HepG2 (cell line): Measurements from ENCODE around the gene TPI1. TPM values are rescaled to one million over a fixed set of nuclear protein-coding genes. Genes with fewer than 3 reads are reported as not detected.

ENCODE experiments used
- ATAC-seq: fragments of 200-7000 bp; cut with Tn5 transposase; 3 replicates; pipeline ENCODE4 v1.9.1; 2020; ENCODE audit warnings: mild to moderate bottlenecking, moderate library complexity
- BruUV-seq: library from RNA; stranded (reverse); fragments of 400-500 nt; replicated peaks from 2 replicates; lab custom pipeline; 2021; lab: Mats Ljungman, UMichigan
- CTCF ChIA-PET: fragments of 300-600 bp; formaldehyde crosslinking; extraction: SDS; loops from one replicate; lab custom pipeline; 2021; ENCODE audit warnings: low total read pairs, inconsistent platforms, low intra/inter-chr PET ratio; lab: Yijun Ruan, JAX
- POLR2A ChIA-PET: fragments of 350-600 bp; sonication (Branson Sonifier 250); formaldehyde crosslinking; loops from one replicate; lab custom pipeline; 2020; ENCODE audit warnings: antibody characterized with exemption, inconsistent platforms; lab: Yijun Ruan, JAX
- DNase-seq: peaks from one replicate; pipeline ENCODE4 v3.0.0-alpha.2; 2015; ENCODE audit warnings: low spot score
- FAIRE-seq: peaks from 3 replicates; lab custom pipeline; 2011; peaks lifted over from hg19 to GRCh38; lab: Jason Lieb, UNC
- H2AFZ ChIP-seq: one replicate; pipeline ENCODE4 v1.6.1; 2011; ENCODE audit warnings: low read length, inconsistent platforms
- H3K27ac ChIP-seq: fragments of 300-600 bp; 3 replicates; pipeline ENCODE4 v1.8.0; 2011; ENCODE audit warnings: mixed run types, mild to moderate bottlenecking, mixed read lengths, low read length, inconsistent platforms; ENCODE audit not compliant: insufficient read depth; ENCODE audit errors: extremely low read length
- H3K27me3 ChIP-seq, 2 experiments: fragments of 200-600 bp in 1 of 2; 2 replicates in 1 of 2; 3 replicates in 1 of 2; pipeline versions ENCODE4 v1.6.0 to v1.8.0; 2011; ENCODE audit warnings: low read length in 2 of 2, mild to moderate bottlenecking in 2 of 2, moderate library complexity in 2 of 2, inconsistent platforms in 1 of 2; ENCODE audit not compliant: insufficient read depth in 2 of 2, control insufficient read depth in 1 of 2
- H3K36me3 ChIP-seq, 2 experiments: fragments of 200-600 bp in 1 of 2; replicated peaks in 1 of 2; 2 replicates in 1 of 2; 3 replicates in 1 of 2; pipeline versions ENCODE4 v1.5.1 to v1.8.0; 2011; ENCODE audit warnings: low read length in 2 of 2, inconsistent platforms in 1 of 2; ENCODE audit not compliant: insufficient read depth in 2 of 2, control insufficient read depth in 1 of 2
- H3K4me1 ChIP-seq: 2 replicates; pipeline ENCODE4 v1.5.1; 2012; ENCODE audit warnings: low read length, inconsistent platforms; ENCODE audit not compliant: insufficient read depth
- H3K4me2 ChIP-seq: 2 replicates; pipeline ENCODE4 v1.6.0; 2011; ENCODE audit warnings: low read depth, low read length, inconsistent platforms
- H3K4me3 ChIP-seq, 3 experiments: fragments of 200-600 bp in 1 of 3; sonication (generic), shearing (Covaris generic) in 1 of 3; replicated peaks in 1 of 3; 2 replicates each; pipeline ENCODE4 v1.5.1; 2011 to 2016; ENCODE audit warnings: low read length in 3 of 3, inconsistent platforms in 2 of 3, low read depth in 2 of 3, mild to moderate bottlenecking in 2 of 3, control low read depth in 1 of 3, mixed read lengths in 1 of 3; ENCODE audit not compliant: insufficient read depth in 1 of 3
- H3K79me2 ChIP-seq: one replicate; pipeline ENCODE4 v1.6.1; 2011; ENCODE audit warnings: low read length, inconsistent platforms; ENCODE audit not compliant: insufficient read depth
- H3K9ac ChIP-seq: 2 replicates; pipeline ENCODE4 v1.6.0; 2011; ENCODE audit warnings: mild to moderate bottlenecking, low read depth, low read length, inconsistent platforms; ENCODE audit not compliant: insufficient read depth
- H3K9me3 ChIP-seq: 2 replicates; pipeline ENCODE4 v1.5.1; 2012; ENCODE audit warnings: mild to moderate bottlenecking, low read length
- H4K20me1 ChIP-seq: 2 replicates; pipeline ENCODE4 v1.6.0; 2011; ENCODE audit warnings: inconsistent platforms, mild to moderate bottlenecking, low read length, moderate library complexity; ENCODE audit not compliant: insufficient read depth
- AGO1 ChIP-seq: fragments of 200-400 bp; formaldehyde crosslinking; IDR thresholded peaks from 2 replicates; pipeline ENCODE4 v1.6.1; 2017; ENCODE audit warnings: mild to moderate bottlenecking, low read depth, low read length, moderate library complexity; ENCODE audit not compliant: poor library complexity, severe bottlenecking
- CAMTA2 ChIP-seq: sonication (generic); formaldehyde crosslinking; IDR thresholded peaks from 2 replicates; pipeline ENCODE4 v1.4.0; 2020; ENCODE audit warnings: mild to moderate bottlenecking, missing genetic modification reagents, borderline replicate concordance
- GABPA ChIP-seq, 2 experiments: IDR thresholded peaks; 2 replicates each; pipeline ENCODE4 v1.6.1; 2011 to 2016; ENCODE audit warnings: low read depth in 2 of 2, low read length in 1 of 2, missing biosample characterization in 1 of 2, missing genetic modification characterization in 1 of 2
- KDM1A ChIP-seq: IDR thresholded peaks from 2 replicates; pipeline ENCODE4 v1.6.1; 2016; ENCODE audit warnings: missing compliant biosample characterization
- MIER2 ChIP-seq: IDR thresholded peaks from 2 replicates; pipeline ENCODE4 v1.6.1; 2016; ENCODE audit warnings: missing biosample characterization, missing genetic modification reagents
- MTF1 ChIP-seq: sonication (generic); formaldehyde crosslinking; IDR thresholded peaks from 2 replicates; pipeline ENCODE4 v1.5.0; 2020; ENCODE audit warnings: missing genetic modification reagents
- NPAS2 ChIP-seq: sonication (generic); formaldehyde crosslinking; IDR thresholded peaks from 2 replicates; pipeline ENCODE4 v1.8.0; 2022; ENCODE audit warnings: mild to moderate bottlenecking, missing genetic modification reagents, borderline replicate concordance
- ONECUT2 ChIP-seq: sonication (generic); formaldehyde crosslinking; IDR thresholded peaks from 2 replicates; pipeline ENCODE4 v1.4.0; 2020; ENCODE audit warnings: missing genetic modification reagents
- POLR2A ChIP-seq, 2 experiments: IDR thresholded peaks; 2 replicates each; pipeline ENCODE4 v1.6.1; 2011; ENCODE audit warnings: low read depth in 2 of 2, low read length in 2 of 2, mild to moderate bottlenecking in 1 of 2, moderate library complexity in 1 of 2; ENCODE audit not compliant: insufficient read depth in 1 of 2
- TIGD3 ChIP-seq: sonication (generic); formaldehyde crosslinking; IDR thresholded peaks from 2 replicates; pipeline ENCODE4 v1.5.1; 2020; ENCODE audit warnings: mild to moderate bottlenecking, missing genetic modification reagents, borderline replicate concordance
- ZNF12 ChIP-seq: sonication (generic); formaldehyde crosslinking; IDR thresholded peaks from 2 replicates; pipeline ENCODE4 v1.5.0; 2020; ENCODE audit warnings: missing genetic modification reagents
- ZNF251 ChIP-seq: sonication (generic); formaldehyde crosslinking; IDR thresholded peaks from 2 replicates; pipeline ENCODE4 v1.9.0; 2021; ENCODE audit warnings: mild to moderate bottlenecking, missing genetic modification reagents
- ZNF567 ChIP-seq: sonication (generic); formaldehyde crosslinking; IDR thresholded peaks from 2 replicates; pipeline ENCODE4 v1.8.1; 2023; ENCODE audit warnings: mild to moderate bottlenecking, missing genetic modification reagents, borderline replicate concordance
- ZNF646 ChIP-seq: sonication (generic); formaldehyde crosslinking; IDR thresholded peaks from 2 replicates; pipeline ENCODE4 v1.9.0; 2021; ENCODE audit warnings: mild to moderate bottlenecking, missing genetic modification reagents
- WGBS: methylation state at CpG from one replicate; pipeline ENCODE4 v1.1.6; 2017; ENCODE audit warnings: low lambda C conversion rate; 5-methylcytosine and 5-hydroxymethylcytosine counted together
- in situ Hi-C: cut with HindIII; loops from 2 replicates; pipeline ENCODE4 v1.10.0; 2017; ENCODE audit warnings: low pct_unique_long_range_greater_than_20kb; ENCODE audit not compliant: extremely low pct_ligation_motif_present
- intact Hi-C: fragments of 100-400 bp; cut with micrococcal nuclease; formaldehyde crosslinking; loops from one replicate; pipeline ENCODE4 v1.10.0; 2022; ENCODE audit not compliant: unreplicated experiment
- polyA plus RNA-seq, 8 experiments: library from polyadenylated mRNA; depleted of rRNA in 3 of 8; stranded (reverse) in 7 of 8; unstranded in 1 of 8; fragments of >200 nt; fragmentation: Illumina TruSeq in 4 of 8; extraction: Trizol in 4 of 8; gene quantifications; 2 replicates each; pipeline versions ENCODE4 v1.2.1 to v1.2.3, GENCODE V29; 2011 to 2016; ENCODE audit warnings: low read depth in 4 of 8, missing spikeins in 1 of 8, mixed read lengths in 1 of 8; ENCODE audit not compliant: insufficient read depth in 1 of 8
- total RNA-seq, 5 experiments: library from RNA; depleted of rRNA; stranded (reverse); fragments of >200 nt; fragmentation: Illumina TruSeq; extraction: Trizol; gene quantifications; 2 replicates each; pipeline ENCODE4 v1.2.3, GENCODE V29; 2016; ENCODE audit warnings: low read depth in 1 of 5

Gene TPI1
- total and polyA plus RNA-seq, 2 of the 13 experiments (the other 11 are each of a cell fraction or from before 2014, with no cell fraction given): 945 to 2,535 TPM

GRCh38 chr12:6867413-6868210 is at the start of gene TPI1 (continued):
- TF ChIP-seq KDM1A (no peak), NPAS2 (no peak), MTF1 (CRISPR knock-in tag) (peak; percentile 70; the same call in 1 of the 2 replicates), MIER2 (CRISPR knock-in tag) (no peak), CAMTA2 (CRISPR knock-in tag) (no peak; the same call in 1 of the 2 replicates), ONECUT2 (CRISPR knock-in tag) (no peak), ZNF12 (CRISPR knock-in tag) (0 out of 2 replicates have a peak, but pooled peaks have one; percentile 22), GABPA (IDR thresholded peaks at IDR 0.05; ENCODE audit: low read depth, low read length) (no peak), GABPA (CRISPR knock-in tag; IDR thresholded peaks at IDR 0.05; ENCODE audit: low read depth) (no peak), ZNF567 (CRISPR knock-in tag) (no peak), ZNF251 (no peak; the same call in 1 of the 2 replicates)

- BruUV-seq: no TSS peak
- no peak for FAIRE-seq
- no peak for TF ChIP-seq AGO1
- no peak for TF ChIP-seq TIGD3 (CRISPR knock-in tag)
- TF ChIP-seq POLR2A (IDR thresholded peaks at IDR 0.05; ENCODE audit: insufficient read depth in 1 of 2, low read depth in 2 of 2, low read length in 2 of 2): peak; percentile 50 to 54; a peak in 2 of 4 replicates
- TF ChIP-seq ZNF646 (CRISPR knock-in tag): peak; percentile 67; the same call in 1 of the 2 replicates
Observed at GRCh38 chr12:6817662-6818157, 49.6 kb upstream of the TPI1 start.

More at GRCh38 chr12:6817662-6818157, 49.6 kb upstream of the TPI1 start:
- Histone ChIP-seq H3K36me3 (no peaks in the 10 kb centered on the region), H3K9me3 (no peaks in the 10 kb centered on the region), H3K9ac (no peak overlapping the region), H3K79me2 (no peaks in the 10 kb centered on the region), H3K27ac (no peak overlapping the region), H3K4me1 (peaks cover 42% of the 10 kb centered on the region), H3K4me3 (no peak overlapping the region), H4K20me1 (no peaks in the 10 kb centered on the region), H2AFZ (no peak overlapping the region), H3K4me2 (no peak overlapping the region), H3K27me3 (peaks cover 7 to 34% of the 10 kb centered on the region in 2 experiments; a peak in 4 of 5 replicates)
- 93% methylated on average over 20 of the region's 20 CpGs for WGBS
- ChIA-PET POLR2A (no interaction called here), CTCF (no interaction called here)
- ATAC-seq (no peak), DNase-seq (no peak)
- in situ Hi-C loops (no loop called here), intact Hi-C loops (no loop called here)
